ENCODE results near the gene EIF2S1.

Gene EIF2S1

DNA sequence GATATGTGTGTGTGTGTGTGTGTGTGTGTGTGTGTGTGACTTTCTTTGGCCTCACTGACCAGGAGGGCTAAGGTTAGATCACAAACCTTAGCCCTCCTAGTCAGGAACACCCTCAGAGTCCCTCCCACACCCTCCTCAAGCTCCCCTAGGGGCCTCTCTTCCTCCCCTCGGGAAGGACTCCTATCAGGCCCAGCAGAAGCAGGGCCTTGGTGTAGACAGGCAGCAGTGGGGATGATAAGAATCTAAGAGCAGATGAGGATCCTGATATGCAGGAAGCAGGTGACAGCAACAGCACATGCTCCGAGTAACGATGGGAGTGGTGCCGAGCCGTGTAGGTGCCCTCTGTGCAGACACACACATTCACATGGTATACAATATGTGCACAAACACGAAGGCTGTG lies 31.1 kb downstream of the EIF2S1 start:
- in situ Hi-C loops (cut with HindIII; ENCODE audit: low pct_ligation_motif_present, low sequenced_read_pairs), result no loop called here
- no peak for DNase-seq
- no peak overlapping the region for H3K4me3 ChIP-seq (ENCODE audit: low read depth, low read length)
- H3K27me3 ChIP-seq (replicated peaks), result no peaks in the 10 kb centered on the region
- peaks cover 10% of the 10 kb centered on the region for H3K36me3 ChIP-seq (replicated peaks)
- TF ChIP-seq, protein P1, sequence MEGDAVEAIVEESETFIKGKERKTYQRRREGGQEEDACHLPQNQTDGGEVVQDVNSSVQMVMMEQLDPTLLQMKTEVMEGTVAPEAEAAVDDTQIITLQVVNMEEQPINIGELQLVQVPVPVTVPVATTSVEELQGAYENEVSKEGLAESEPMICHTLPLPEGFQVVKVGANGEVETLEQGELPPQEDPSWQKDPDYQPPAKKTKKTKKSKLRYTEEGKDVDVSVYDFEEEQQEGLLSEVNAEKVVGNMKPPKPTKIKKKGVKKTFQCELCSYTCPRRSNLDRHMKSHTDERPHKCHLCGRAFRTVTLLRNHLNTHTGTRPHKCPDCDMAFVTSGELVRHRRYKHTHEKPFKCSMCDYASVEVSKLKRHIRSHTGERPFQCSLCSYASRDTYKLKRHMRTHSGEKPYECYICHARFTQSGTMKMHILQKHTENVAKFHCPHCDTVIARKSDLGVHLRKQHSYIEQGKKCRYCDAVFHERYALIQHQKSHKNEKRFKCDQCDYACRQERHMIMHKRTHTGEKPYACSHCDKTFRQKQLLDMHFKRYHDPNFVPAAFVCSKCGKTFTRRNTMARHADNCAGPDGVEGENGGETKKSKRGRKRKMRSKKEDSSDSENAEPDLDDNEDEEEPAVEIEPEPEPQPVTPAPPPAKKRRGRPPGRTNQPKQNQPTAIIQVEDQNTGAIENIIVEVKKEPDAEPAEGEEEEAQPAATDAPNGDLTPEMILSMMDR (IDR thresholded peaks at IDR 0.05; ENCODE audit: low read depth, low read length, missing control alignments), result no peak
- H3K27ac ChIP-seq, result no peak overlapping the region

DNA sequence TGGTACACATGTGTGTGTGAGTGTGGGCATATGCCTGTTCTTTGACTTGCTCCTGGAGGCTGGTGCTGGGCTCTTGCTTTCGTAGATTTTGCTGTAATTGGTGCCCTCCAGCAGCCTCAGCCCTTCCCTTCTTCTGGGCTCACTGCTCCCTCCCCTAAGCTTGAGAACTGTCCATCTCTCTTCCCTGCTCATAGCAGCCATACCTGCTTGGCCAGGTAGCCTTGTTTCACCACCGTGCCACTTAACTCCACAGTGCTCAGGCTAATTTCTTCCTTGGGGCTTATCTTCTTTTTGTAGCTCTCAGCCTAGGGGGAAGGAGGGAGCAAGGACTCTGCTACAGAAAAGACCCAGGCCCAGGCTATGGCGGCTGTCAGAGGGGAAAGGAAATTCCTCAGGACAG lies 32.0 kb downstream of the EIF2S1 start:
- no peak for DNase-seq
- H3K4me3 ChIP-seq (ENCODE audit: low read depth, low read length), result no peak overlapping the region
- no peak overlapping the region for H3K27ac ChIP-seq
- TF ChIP-seq, protein P1 (IDR thresholded peaks at IDR 0.05; ENCODE audit: low read depth, low read length, missing control alignments), result no peak
- in situ Hi-C loops (cut with HindIII; ENCODE audit: low pct_ligation_motif_present, low sequenced_read_pairs), result no loop called here
- H3K36me3 ChIP-seq (replicated peaks), result peaks cover 3% of the 10 kb centered on the region
- no peaks in the 10 kb centered on the region for H3K27me3 ChIP-seq (replicated peaks)

DNA sequence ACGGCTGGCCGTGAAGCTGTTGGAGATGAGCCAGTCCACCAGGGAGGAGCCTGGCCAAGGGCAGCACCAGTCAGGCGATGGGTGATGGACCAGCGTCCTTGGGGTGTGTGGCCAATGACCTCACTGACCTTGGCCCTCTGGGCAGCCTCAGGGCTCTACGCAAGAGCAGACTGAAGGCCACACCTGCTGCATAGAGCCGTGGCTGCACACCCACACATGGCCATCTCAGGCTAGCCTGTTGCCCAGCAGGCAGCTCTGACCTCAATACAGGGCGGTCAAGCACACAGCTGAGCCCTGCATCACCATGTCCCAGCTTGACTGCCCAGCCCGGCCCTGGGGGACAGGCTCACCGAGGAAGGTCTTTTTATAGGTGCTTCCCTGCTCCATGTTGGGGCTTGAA lies 32.7 kb downstream of the EIF2S1 start:
- in situ Hi-C loops (cut with HindIII; ENCODE audit: low pct_ligation_motif_present, low sequenced_read_pairs), result no loop called here
- Histone ChIP-seq H3K27ac (no peak overlapping the region), H3K36me3 (replicated peaks) (peaks cover 2% of the 10 kb centered on the region), H3K4me3 (ENCODE audit: low read depth, low read length) (no peak overlapping the region), H3K27me3 (replicated peaks) (no peaks in the 10 kb centered on the region)
- no peak for DNase-seq
- TF ChIP-seq, protein P1 (IDR thresholded peaks at IDR 0.05; ENCODE audit: low read depth, low read length, missing control alignments), result no peak

DNA sequence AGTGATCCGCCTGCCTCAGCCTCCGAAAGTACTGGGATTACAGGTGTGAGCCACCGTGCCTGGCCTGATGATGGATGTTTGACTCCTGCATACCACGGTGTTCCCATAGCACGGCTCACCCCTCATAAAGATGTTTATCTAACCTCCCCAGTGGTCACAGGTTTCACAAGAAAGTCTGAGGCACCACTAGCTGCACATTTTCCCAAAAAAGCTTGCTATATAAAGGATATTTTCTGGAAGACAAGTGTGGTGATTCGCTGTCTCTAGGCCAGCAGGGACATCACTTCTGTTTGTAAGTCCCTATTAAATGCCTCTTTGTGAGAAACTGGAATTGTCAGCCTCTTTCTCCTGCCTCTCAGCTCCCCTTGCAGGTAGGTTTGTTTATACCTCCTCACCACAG lies 33.6 kb downstream of the EIF2S1 start:
- DNase-seq, result no peak
- Histone ChIP-seq H3K4me3 (ENCODE audit: low read depth, low read length) (no peak overlapping the region), H3K27ac (no peak overlapping the region), H3K27me3 (replicated peaks) (no peaks in the 10 kb centered on the region), H3K36me3 (replicated peaks) (no peaks in the 10 kb centered on the region)
- TF ChIP-seq, protein P1 (IDR thresholded peaks at IDR 0.05; ENCODE audit: low read depth, low read length, missing control alignments), result no peak
- in situ Hi-C loops (cut with HindIII; ENCODE audit: low pct_ligation_motif_present, low sequenced_read_pairs), result no loop called here

DNA sequence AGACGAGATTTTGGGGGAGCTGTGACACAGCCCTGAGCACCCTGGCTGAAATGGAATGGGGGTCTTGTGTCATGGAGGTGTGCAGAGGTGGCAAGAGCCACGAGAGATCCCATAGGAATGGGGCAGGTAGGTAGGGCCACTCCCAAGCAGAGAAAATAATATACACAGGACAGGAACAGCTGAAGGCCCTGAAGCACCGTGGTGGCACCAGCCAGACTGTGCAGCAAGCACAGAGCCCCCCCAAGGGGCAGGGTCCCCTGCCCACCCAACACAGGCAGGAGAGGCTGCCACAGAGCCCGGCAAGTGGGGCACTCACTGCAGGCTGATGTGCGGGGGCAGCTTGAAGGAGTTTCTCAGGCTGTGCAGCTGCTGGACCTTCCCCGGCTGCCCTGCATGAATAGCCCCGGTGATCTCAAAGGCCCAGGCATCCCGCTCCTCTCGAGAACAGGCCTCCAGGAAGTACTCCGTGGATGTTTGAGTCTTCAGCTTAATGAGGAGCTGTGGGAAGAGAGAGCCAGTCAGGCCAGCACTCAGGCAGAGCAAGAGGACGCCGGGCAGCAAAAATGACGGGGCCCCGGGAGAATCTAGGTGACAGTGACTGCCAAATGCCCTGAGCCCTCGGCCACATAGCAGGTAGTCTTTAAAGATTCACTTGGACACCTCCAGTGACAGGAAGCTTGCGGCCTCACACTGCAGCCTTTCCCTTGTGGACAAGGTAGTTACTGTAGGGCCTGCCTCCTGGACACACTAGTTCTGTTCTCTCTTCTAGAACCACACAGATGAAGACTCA lies 35.2 kb downstream of the EIF2S1 start:
- Histone ChIP-seq H3K36me3 (replicated peaks) (no peaks in the 10 kb centered on the region), H3K4me3 (ENCODE audit: low read depth, low read length) (no peak overlapping the region), H3K27me3 (replicated peaks) (no peaks in the 10 kb centered on the region), H3K27ac (no peak overlapping the region)
- in situ Hi-C loops (cut with HindIII; ENCODE audit: low pct_ligation_motif_present, low sequenced_read_pairs), result no loop called here
- no peak for DNase-seq
- TF ChIP-seq, protein P1 (IDR thresholded peaks at IDR 0.05; ENCODE audit: low read depth, low read length, missing control alignments), result no peak

DNA sequence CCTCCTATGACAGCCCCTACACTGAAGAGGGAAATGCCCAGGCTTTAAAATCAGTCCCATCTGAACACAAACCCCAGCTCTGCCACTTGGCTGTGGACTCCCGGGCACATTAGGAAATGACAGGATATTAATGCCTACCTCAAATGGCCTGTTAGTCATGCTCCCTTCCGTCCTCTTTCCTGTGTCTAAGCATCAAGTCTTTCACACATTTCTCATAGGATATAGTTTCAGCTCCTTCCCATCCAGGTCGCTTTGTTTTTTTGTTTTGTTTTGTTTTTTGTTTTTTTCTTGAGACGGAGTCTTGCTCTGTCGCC lies 35.7 kb downstream of the EIF2S1 start:
- Histone ChIP-seq H3K36me3 (replicated peaks) (no peaks in the 10 kb centered on the region), H3K4me3 (ENCODE audit: low read depth, low read length) (no peak overlapping the region), H3K27me3 (replicated peaks) (no peaks in the 10 kb centered on the region), H3K27ac (no peak overlapping the region)
- in situ Hi-C loops (cut with HindIII; ENCODE audit: low pct_ligation_motif_present, low sequenced_read_pairs), result no loop called here
- TF ChIP-seq, protein P1 (IDR thresholded peaks at IDR 0.05; ENCODE audit: low read depth, low read length, missing control alignments), result no peak
- DNase-seq, result no peak

Measured in brain microvascular endothelial cell (primary cell).